ENCODE data around the gene RHOT2. TPM values are rescaled to one million over a fixed set of nuclear protein-coding genes. Genes with fewer than 3 reads are reported as not detected.

RHOT2 gene
- total RNA-seq, 3 donors from 2014 or later: 124 to 138 (median 127) TPM

- intact Hi-C loops (cut with DNase I, micrococcal nuclease): no loop called here
- peak in 1 of 3 donors; percentile 37 for DNase-seq
- H3K4me3 ChIP-seq: peak overlapping the region; percentile 48
- no peak for TF ChIP-seq CTCF (IDR thresholded peaks at IDR 0.05)
- H3K9me3 ChIP-seq: no peaks in the 10 kb centered on the region
- H3K4me1 ChIP-seq (ENCODE audit: low read depth): peaks cover 47% of the 10 kb centered on the region
- H3K36me3 ChIP-seq (ENCODE audit: low read depth): peaks cover 5% of the 10 kb centered on the region
- no peak for ATAC-seq
These were observed 15.6 kb downstream of the RHOT2 start for GRCh38 chr16:683396-684070.

GRCh38 chr16:684071-684794 is 16.3 kb downstream of the RHOT2 start, which contains the start of gene JMJD8:
JMJD8 (minus strand) TSS chr16:684334; CDS start chr16:684319, 15 bp downstream.
- peak; percentile 98 to 99 (median 99) for DNase-seq
- intact Hi-C loops (cut with DNase I, micrococcal nuclease): no loop called here
- Histone ChIP-seq H3K9me3 (no peaks in the 10 kb centered on the region), H3K4me3 (peak within 1 kb of the TSS; percentile 48), H3K36me3 (ENCODE audit: low read depth) (peaks cover 5% of the 10 kb centered on the region), H3K4me1 (ENCODE audit: low read depth) (peaks cover 50% of the 10 kb centered on the region)
- ATAC-seq: peak; percentile 74
- TF ChIP-seq CTCF (IDR thresholded peaks at IDR 0.05): no peak

- intact Hi-C loops (cut with DNase I, micrococcal nuclease): no loop called here
- Histone ChIP-seq H3K36me3 (ENCODE audit: low read depth) (peaks cover 5% of the 10 kb centered on the region), H3K4me1 (ENCODE audit: low read depth) (peaks cover 53% of the 10 kb centered on the region)
These were observed 17.2 kb downstream of the RHOT2 start for GRCh38 chr16:684961-685696.

GRCh38 chr16:685967-686366 is 18.0 kb downstream of the RHOT2 start:
- Histone ChIP-seq H3K4me3 (no peak overlapping the region), H3K4me1 (ENCODE audit: low read depth) (peaks cover 51% of the 10 kb centered on the region), H3K36me3 (ENCODE audit: low read depth) (peaks cover 5% of the 10 kb centered on the region), H3K9me3 (no peaks in the 10 kb centered on the region)
- ATAC-seq (peak; percentile 7), DNase-seq (peak in 2 of 3 donors; percentile 78)
- intact Hi-C loops (cut with DNase I, micrococcal nuclease): no loop called here
- TF ChIP-seq CTCF (IDR thresholded peaks at IDR 0.05): peak; percentile 23

More at GRCh38 chr16:684961-685696, 17.2 kb downstream of the RHOT2 start:
- TF ChIP-seq CTCF (IDR thresholded peaks at IDR 0.05): no peak
- H3K9me3 ChIP-seq: no peaks in the 10 kb centered on the region
- no peak for ATAC-seq
- no peak overlapping the region for H3K4me3 ChIP-seq
- peak; percentile 49 to 79 (median 62) for DNase-seq

GRCh38 chr16:686459-687260 is 18.7 kb downstream of the RHOT2 start:
- Histone ChIP-seq H3K36me3 (ENCODE audit: low read depth) (peaks cover 5% of the 10 kb centered on the region), H3K9me3 (no peaks in the 10 kb centered on the region), H3K4me1 (ENCODE audit: low read depth) (peaks cover 44% of the 10 kb centered on the region), H3K4me3 (no peak overlapping the region)
- TF ChIP-seq CTCF (IDR thresholded peaks at IDR 0.05): no peak
- no peak for ATAC-seq
- intact Hi-C loops (cut with DNase I, micrococcal nuclease): no loop called here
- no peak for DNase-seq
